Thymus (tissue), 11 donors: ENCODE data around the gene GPRASP1. TPM values are rescaled to one million over a fixed set of nuclear protein-coding genes. Genes with fewer than 3 reads are reported as not detected.
"Not testable (repeated sequence)": the region's sequence is repeated elsewhere in the genome, so short reads cannot be mapped to it uniquely, and the experiment has no call there.

ENCODE experiments used
- DNase-seq, 9 donors: peaks; one replicate each; pipeline ENCODE4 v3.0.0-alpha.2; 2013; ENCODE audit warnings: low spot score in 9 of 9, low read depth in 6 of 9, missing footprints in 1 of 9
- H3K27ac ChIP-seq, 2 donors: one replicate each; pipeline ENCODE4 v1.5.1; 2013; ENCODE audit warnings: control low read depth in 1 of 2, low read depth in 1 of 2, low read length in 1 of 2, mild to moderate bottlenecking in 1 of 2, moderate library complexity in 1 of 2
- H3K27me3 ChIP-seq, 2 donors: one replicate each; pipeline ENCODE4 v1.5.1; 2013; ENCODE audit warnings: low read length in 1 of 2; ENCODE audit not compliant: control insufficient read depth in 2 of 2, insufficient read depth in 1 of 2
- H3K36me3 ChIP-seq, 2 donors: one replicate each; pipeline ENCODE4 v1.5.1; 2013; ENCODE audit warnings: low read length in 1 of 2, mild to moderate bottlenecking in 1 of 2, moderate library complexity in 1 of 2; ENCODE audit not compliant: control insufficient read depth in 2 of 2, insufficient read depth in 2 of 2
- H3K4me1 ChIP-seq, 2 donors: one replicate each; pipeline ENCODE4 v1.5.1; 2013; ENCODE audit warnings: low read length in 2 of 2; ENCODE audit not compliant: control insufficient read depth in 2 of 2, insufficient read depth in 2 of 2
- H3K4me3 ChIP-seq, 2 donors: one replicate each; pipeline ENCODE4 v1.5.1; 2013; ENCODE audit warnings: low read length in 2 of 2, control low read depth in 1 of 2, mild to moderate bottlenecking in 1 of 2
- H3K9me3 ChIP-seq, 2 donors: one replicate each; pipeline ENCODE4 v1.5.1; 2013; ENCODE audit warnings: low read length in 1 of 2, mild to moderate bottlenecking in 1 of 2; ENCODE audit not compliant: control insufficient read depth in 2 of 2, insufficient read depth in 1 of 2
- WGBS: extraction: QIAGEN DNeasy Blood & Tissue Kit; methylation state at CpG from one replicate; pipeline ENCODE4 v1.1.7; 2013; 5-methylcytosine and 5-hydroxymethylcytosine counted together
- polyA plus RNA-seq: library from polyadenylated mRNA; stranded (reverse); fragments of 200-250 nt; gene quantifications from one replicate; pipeline ENCODE4 v1.2.3, GENCODE V29; 2013
- total RNA-seq: library from RNA; stranded (reverse); fragments of 120-200 nt; gene quantifications from one replicate; pipeline ENCODE4 v1.2.4, GENCODE V29; 2013
- donor health status: healthy.

Gene GPRASP1
- total and polyA plus RNA-seq, 2 donors = 4.3 to 21.7 TPM

DNA sequence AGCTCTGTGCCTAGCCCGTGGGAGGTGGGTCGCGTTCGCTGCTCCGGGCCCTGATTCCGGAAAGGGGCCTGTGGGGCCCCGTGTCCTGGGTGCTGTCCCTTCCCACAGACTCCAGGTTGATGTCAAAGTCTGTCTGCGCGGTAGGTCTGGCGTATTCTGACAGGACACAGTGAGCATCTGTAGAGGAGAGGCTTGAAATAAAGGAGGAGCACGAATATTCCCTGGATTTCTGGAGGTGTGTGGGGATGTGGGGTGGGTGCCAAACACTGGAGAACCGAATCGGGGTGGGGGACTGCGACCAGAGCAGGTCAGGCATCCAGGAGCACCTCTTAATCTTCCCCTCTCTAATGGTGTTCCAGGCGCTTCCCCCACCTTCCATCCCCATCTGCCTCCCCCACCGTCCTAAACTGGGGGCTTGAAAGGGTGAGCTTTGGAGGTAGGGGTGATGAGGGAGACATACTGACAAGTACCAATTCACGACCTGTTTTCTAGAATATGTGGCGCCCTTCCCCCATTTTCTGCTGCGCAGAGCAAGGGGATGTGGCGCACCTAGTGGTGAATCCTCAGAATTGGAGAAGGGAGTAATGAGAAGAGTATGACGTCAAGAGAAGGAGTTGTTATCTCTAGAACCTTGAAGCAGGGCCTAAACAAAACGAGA lies 877 bp downstream of the GPRASP1 start:
- peak overlapping the region in 1 of 2 donors; percentile 52 for H3K27ac ChIP-seq
- no peaks in the 10 kb centered on the region for H3K4me1 ChIP-seq
- H3K27me3 ChIP-seq = no peaks in the 10 kb centered on the region
- H3K4me3 ChIP-seq = peak overlapping the region; percentile 58 to 59
- 20% methylated on average over 22 of the region's 22 CpGs for whole genome bisulfite sequencing
- no peaks in the 10 kb centered on the region for H3K36me3 ChIP-seq
- DNase-seq = peak in 5 of 9 donors; percentile 16 to 68 (median 40)
- peaks cover 0 to 5% of the 10 kb centered on the region in 2 donors for H3K9me3 ChIP-seq

DNA sequence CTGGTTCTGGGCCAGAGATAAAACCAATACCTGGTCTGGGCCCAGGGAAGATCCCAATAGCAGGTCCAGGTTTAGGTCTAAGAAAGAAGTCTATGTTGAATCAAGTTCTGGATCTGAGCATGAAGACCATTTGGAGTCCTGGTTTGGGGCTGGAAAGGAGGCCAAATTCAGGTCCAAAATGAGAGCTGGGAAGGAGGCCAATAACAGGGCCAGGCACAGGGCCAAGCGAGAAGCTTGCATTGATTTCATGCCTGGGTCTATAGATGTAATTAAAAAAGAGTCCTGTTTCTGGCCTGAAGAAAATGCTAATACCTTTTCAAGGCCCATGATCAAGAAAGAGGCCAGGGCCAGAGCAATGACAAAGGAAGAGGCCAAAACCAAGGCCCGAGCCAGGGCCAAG lies 3.4 kb downstream of the GPRASP1 start:
- no peak for DNase-seq
- Histone ChIP-seq H3K27me3 (no peaks in the 10 kb centered on the region), H3K4me1 (no peaks in the 10 kb centered on the region), H3K27ac (no peak overlapping the region), H3K4me3 (no peak overlapping the region), H3K9me3 (peaks cover 0 to 5% of the 10 kb centered on the region in 2 donors), H3K36me3 (no peaks in the 10 kb centered on the region)
- 98% methylated on average over 2 of the region's 2 CpGs for WGBS

DNA sequence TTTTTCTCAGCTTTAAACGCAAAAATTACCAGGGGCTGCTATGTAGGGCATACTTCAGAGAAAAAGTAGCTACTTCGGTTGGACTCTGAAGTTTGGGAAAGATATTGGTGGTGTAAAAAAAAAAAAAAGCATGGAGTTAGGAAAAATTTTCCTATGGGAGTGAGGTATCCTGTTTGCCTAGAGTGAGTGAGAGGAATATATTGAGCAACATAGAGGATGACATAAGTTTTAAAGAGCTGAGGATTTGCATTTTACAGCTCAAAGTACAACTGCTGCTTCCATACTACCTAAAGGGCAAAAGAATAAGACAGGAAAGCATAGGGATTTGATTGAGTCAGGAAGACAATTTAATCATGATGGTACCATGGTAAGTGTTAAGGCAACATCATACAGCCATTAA lies 7.3 kb downstream of the GPRASP1 start:
- H3K27me3 ChIP-seq = no peaks in the 10 kb centered on the region
- 99% methylated on average over 2 of the region's 2 CpGs for WGBS
- no peaks in the 10 kb centered on the region for H3K9me3 ChIP-seq
- no peak overlapping the region for H3K27ac ChIP-seq
- H3K36me3 ChIP-seq = no peaks in the 10 kb centered on the region
- H3K4me1 ChIP-seq = peaks cover 0 to 4% of the 10 kb centered on the region in 2 donors
- no peak for DNase-seq
- no peak overlapping the region for H3K4me3 ChIP-seq

GRCh38 chrX:102659790-102660757 lies 8.8 kb downstream of the GPRASP1 start:
- DNase-seq = peak; percentile 63 to 89 (median 73)
- H3K9me3 ChIP-seq = no peaks in the 10 kb centered on the region
- peak overlapping the region; percentile 53 to 56 for H3K4me3 ChIP-seq
- peaks cover 0 to 2% of the 10 kb centered on the region in 2 donors for H3K36me3 ChIP-seq
- 14% methylated on average over 27 of the region's 27 CpGs for WGBS
- H3K27ac ChIP-seq = peak overlapping the region; percentile 64 to 87
- H3K27me3 ChIP-seq = no peaks in the 10 kb centered on the region
- H3K4me1 ChIP-seq = peaks cover 0 to 4% of the 10 kb centered on the region in 2 donors

- H3K27me3 ChIP-seq, DNase-seq, H3K27ac ChIP-seq, H3K36me3 ChIP-seq, H3K4me3 ChIP-seq, H3K4me1 ChIP-seq, H3K9me3 ChIP-seq: not testable (repeated sequence)
- WGBS = 98% methylated on average over 4 of the region's 4 CpGs
Observed at GRCh38 chrX:102663820-102664219, 12.5 kb downstream of the GPRASP1 start.

DNA sequence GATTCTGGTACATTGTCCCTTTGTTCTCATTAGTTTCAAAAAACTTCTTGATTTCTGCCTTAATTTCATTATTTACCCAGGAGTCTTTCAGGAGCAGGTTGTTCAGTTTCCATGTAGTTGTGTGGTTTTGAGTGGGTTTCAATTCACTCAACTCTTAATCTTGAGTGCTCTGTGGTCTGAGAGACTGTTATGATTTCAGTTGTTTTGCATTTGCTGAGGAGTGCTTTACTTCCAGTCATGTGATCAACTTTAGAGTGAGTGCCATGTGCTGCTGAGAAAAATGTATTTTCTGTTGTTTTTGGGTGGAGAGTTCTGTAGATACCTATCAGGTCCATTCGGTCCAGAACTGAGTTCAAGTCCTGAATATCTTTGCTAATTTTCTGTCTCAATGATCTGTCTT lies 15.8 kb downstream of the GPRASP1 start:
- not testable (repeated sequence) for H3K27me3 ChIP-seq

DNA sequence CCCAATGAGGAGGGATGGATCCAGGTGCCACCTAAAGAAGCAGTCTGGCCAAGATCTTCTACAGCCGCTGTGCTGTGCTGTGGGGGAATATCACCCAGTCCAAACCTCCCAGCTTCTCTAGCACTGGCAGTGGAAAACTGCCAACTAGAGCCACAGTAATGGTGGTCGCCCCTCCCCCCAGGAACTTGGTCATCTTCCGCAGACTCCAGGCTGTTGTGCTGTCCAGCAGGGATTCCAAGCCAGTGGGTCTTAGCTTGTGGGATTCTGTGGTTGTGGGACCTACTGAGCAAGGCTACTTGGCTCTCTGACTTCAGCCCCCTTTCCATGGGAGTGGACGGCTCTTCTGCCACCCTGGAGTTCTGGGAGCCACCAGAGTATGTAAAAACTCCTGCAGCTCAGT lies 18.2 kb downstream of the GPRASP1 start:
- 98% methylated on average over 4 of the region's 4 CpGs for WGBS
- Histone ChIP-seq H3K27ac (no peak overlapping the region), H3K4me1 (no peaks in the 10 kb centered on the region), H3K9me3 (no peaks in the 10 kb centered on the region), H3K36me3 (peaks cover 0 to 2% of the 10 kb centered on the region in 2 donors), H3K4me3 (no peak overlapping the region), H3K27me3 (no peaks in the 10 kb centered on the region)
- no peak for DNase-seq

More for the DNA sequence above, 15.8 kb downstream of the GPRASP1 start:
- not testable (repeated sequence) for H3K4me1 ChIP-seq, H3K9me3 ChIP-seq, DNase-seq, H3K27ac ChIP-seq, H3K36me3 ChIP-seq, H3K4me3 ChIP-seq
- 100% methylated on average over 1 of the region's 1 CpG for WGBS

DNA sequence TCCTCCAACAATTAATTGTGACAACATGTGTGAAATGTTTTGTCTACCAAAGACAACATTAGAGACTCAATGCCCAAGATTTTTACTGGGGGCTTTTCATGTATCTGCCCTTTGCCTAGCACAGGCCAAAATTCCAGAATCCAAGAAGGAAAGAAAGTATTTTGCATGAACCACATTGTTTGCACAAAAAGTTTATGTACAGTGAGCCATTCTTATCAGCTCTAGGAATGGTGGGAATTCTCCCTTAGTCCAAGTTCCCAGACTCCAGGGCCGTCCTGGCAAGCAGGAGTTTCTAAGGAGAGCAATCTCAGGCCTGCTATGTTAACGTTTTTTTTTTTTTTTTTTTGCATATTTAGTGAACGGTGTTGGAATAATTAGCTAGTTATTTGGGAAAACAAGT lies 21.6 kb downstream of the GPRASP1 start:
- Histone ChIP-seq H3K27ac (no peak overlapping the region), H3K36me3 (peaks cover 0 to 2% of the 10 kb centered on the region in 2 donors), H3K4me1 (no peaks in the 10 kb centered on the region), H3K27me3 (no peaks in the 10 kb centered on the region), H3K4me3 (no peak overlapping the region), H3K9me3 (no peaks in the 10 kb centered on the region)
- no peak for DNase-seq
- 82% methylated on average over 3 of the region's 3 CpGs for WGBS

DNA sequence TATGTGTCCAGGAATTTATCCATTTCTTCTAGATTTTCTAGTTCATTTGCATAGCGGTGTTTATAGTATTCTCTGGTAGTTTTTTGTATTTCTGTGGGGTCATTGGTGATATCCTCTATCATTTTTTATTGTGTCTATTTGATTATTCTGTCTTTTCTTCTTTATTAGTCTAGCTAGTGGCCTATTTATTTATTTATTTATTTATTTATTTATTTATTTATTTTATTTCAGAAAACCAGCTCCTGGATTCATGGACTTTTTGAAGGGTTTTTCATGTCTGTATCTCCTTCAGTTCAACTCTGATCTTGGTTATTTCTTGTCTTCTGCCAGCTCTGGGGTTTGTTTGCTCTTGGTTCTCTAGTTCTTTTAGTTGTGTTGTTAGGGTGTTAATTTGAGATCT lies 26.2 kb downstream of the GPRASP1 start:
- not testable (repeated sequence) for H3K4me1 ChIP-seq, DNase-seq, H3K27me3 ChIP-seq, H3K9me3 ChIP-seq, H3K36me3 ChIP-seq, H3K27ac ChIP-seq, H3K4me3 ChIP-seq
- WGBS = 100% methylated on average over 1 of the region's 1 CpG
